Effector memory CD4-positive, alpha-beta T cell (primary cell): ENCODE data around the gene UBE2L6.

Source experiments
- DNase-seq, 3 donors: peaks; one replicate each; pipeline ENCODE4 v3.0.0-alpha.2; 2020
- H3K27ac ChIP-seq: 2 replicates; pipeline ENCODE4 v1.7.0; 2013; ENCODE audit warnings: mild to moderate bottlenecking, low read length, moderate library complexity; ENCODE audit not compliant: insufficient read depth, poor library complexity, severe bottlenecking
- H3K27me3 ChIP-seq: replicated peaks from 2 replicates; pipeline ENCODE4 v1.7.0; 2013; ENCODE audit warnings: mild to moderate bottlenecking, low read length; ENCODE audit not compliant: insufficient read depth, control insufficient read depth, poor library complexity, severe bottlenecking
- H3K36me3 ChIP-seq: 2 replicates; pipeline ENCODE4 v1.7.0; 2013; ENCODE audit warnings: mild to moderate bottlenecking, low read length, moderate library complexity; ENCODE audit not compliant: control insufficient read depth, insufficient read depth
- H3K4me1 ChIP-seq: 2 replicates; pipeline ENCODE4 v1.7.0; 2013; ENCODE audit warnings: low read length, mild to moderate bottlenecking; ENCODE audit not compliant: control insufficient read depth, insufficient read depth, poor library complexity, severe bottlenecking
- H3K4me3 ChIP-seq: 2 replicates; pipeline ENCODE4 v1.7.0; 2013; ENCODE audit warnings: low read length, low read depth, mild to moderate bottlenecking; ENCODE audit not compliant: insufficient read depth, poor library complexity, severe bottlenecking
- H3K9me3 ChIP-seq: 2 replicates; pipeline ENCODE4 v1.7.0; 2013; ENCODE audit warnings: mild to moderate bottlenecking, low read length, moderate library complexity; ENCODE audit not compliant: control insufficient read depth

The UBE2L6 gene

GRCh38 chr11:57514538-57515331 is 52.7 kb downstream of the UBE2L6 start:
- no peaks in the 10 kb centered on the region for H3K9me3 ChIP-seq
- no peaks in the 10 kb centered on the region for H3K36me3 ChIP-seq
- peak overlapping the region; percentile 37 for H3K27ac ChIP-seq
- DNase-seq: peak in 1 of 3 donors; percentile 13
- H3K27me3 ChIP-seq: no peaks in the 10 kb centered on the region
- peak overlapping the region; percentile 97 for H3K4me3 ChIP-seq
- peaks cover 7% of the 10 kb centered on the region for H3K4me1 ChIP-seq

- Histone ChIP-seq H3K27me3 (no peaks in the 10 kb centered on the region), H3K4me3 (peak overlapping the region; percentile 97), H3K27ac (no peak overlapping the region)
Measured at GRCh38 chr11:57513911-57514537, 53.4 kb downstream of the UBE2L6 start.

DNA sequence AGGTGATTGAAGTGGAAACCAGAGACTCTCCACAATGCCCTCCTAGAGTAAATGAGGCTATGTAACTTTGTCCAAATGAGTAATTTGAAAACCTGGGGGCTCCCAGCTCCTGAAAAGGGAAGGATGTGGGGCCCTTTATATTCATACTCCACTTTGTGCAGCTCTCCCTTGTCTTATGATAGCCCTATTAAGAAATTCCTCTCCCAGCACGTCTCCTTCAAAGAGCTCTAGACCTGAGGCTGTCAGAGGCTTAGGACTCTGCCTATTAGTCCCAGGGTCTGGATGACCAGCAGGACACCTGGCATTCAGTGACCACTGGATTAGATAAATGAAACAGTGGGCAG is 54.0 kb downstream of the UBE2L6 start:
- DNase-seq: no peak
- Histone ChIP-seq H3K27ac (no peak overlapping the region), H3K4me1 (peaks cover 7% of the 10 kb centered on the region), H3K36me3 (no peaks in the 10 kb centered on the region), H3K27me3 (no peaks in the 10 kb centered on the region), H3K4me3 (no peak overlapping the region), H3K9me3 (no peaks in the 10 kb centered on the region)

More at GRCh38 chr11:57513911-57514537, 53.4 kb downstream of the UBE2L6 start:
- peaks cover 7% of the 10 kb centered on the region for H3K4me1 ChIP-seq
- H3K36me3 ChIP-seq: no peaks in the 10 kb centered on the region
- DNase-seq: no peak
- H3K9me3 ChIP-seq: no peaks in the 10 kb centered on the region

- no peaks in the 10 kb centered on the region for H3K27me3 ChIP-seq
- no peak for DNase-seq
- H3K27ac ChIP-seq: no peak overlapping the region
- H3K4me1 ChIP-seq: peaks cover 7% of the 10 kb centered on the region
- H3K36me3 ChIP-seq: no peaks in the 10 kb centered on the region
- no peaks in the 10 kb centered on the region for H3K9me3 ChIP-seq
- H3K4me3 ChIP-seq: no peak overlapping the region
Measured at GRCh38 chr11:57512646-57513451, 54.6 kb downstream of the UBE2L6 start.

- H3K36me3 ChIP-seq: no peaks in the 10 kb centered on the region
- no peak overlapping the region for H3K4me3 ChIP-seq
- H3K27me3 ChIP-seq: no peaks in the 10 kb centered on the region
- peaks cover 7% of the 10 kb centered on the region for H3K4me1 ChIP-seq
- H3K27ac ChIP-seq: no peak overlapping the region
- DNase-seq: no peak
- no peaks in the 10 kb centered on the region for H3K9me3 ChIP-seq
Measured at GRCh38 chr11:57511741-57512430, 55.6 kb downstream of the UBE2L6 start.

- no peak overlapping the region for H3K27ac ChIP-seq
- H3K4me3 ChIP-seq: no peak overlapping the region
- H3K9me3 ChIP-seq: no peaks in the 10 kb centered on the region
- H3K27me3 ChIP-seq: no peaks in the 10 kb centered on the region
- no peak for DNase-seq
- no peaks in the 10 kb centered on the region for H3K36me3 ChIP-seq
- no peaks in the 10 kb centered on the region for H3K4me1 ChIP-seq
Measured at GRCh38 chr11:57508341-57509170, 58.9 kb downstream of the UBE2L6 start.

DNA sequence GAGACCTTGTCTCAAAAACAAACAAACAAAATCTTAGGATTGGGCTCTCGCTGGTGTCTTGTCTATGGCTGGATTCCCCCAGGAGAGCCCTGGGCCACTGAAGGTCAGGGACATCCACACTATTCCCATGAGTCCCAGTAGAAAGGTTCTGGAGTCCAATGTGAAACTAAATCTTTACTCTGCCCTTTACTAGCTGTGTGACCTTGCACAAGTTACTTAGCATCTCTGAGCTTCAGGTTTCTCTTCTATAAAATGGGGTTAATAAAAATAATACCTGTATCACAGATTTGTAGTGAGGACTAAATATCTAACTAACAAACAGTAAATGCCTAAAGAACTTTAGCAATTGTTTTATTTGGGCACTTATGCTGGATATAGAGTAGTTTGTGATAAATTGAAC is 61.0 kb downstream of the UBE2L6 start:
- DNase-seq: no peak
- Histone ChIP-seq H3K4me3 (no peak overlapping the region), H3K4me1 (no peaks in the 10 kb centered on the region), H3K27me3 (no peaks in the 10 kb centered on the region), H3K36me3 (no peaks in the 10 kb centered on the region), H3K9me3 (no peaks in the 10 kb centered on the region), H3K27ac (no peak overlapping the region)

GRCh38 chr11:57504511-57504910 is 63.0 kb downstream of the UBE2L6 start:
- no peaks in the 10 kb centered on the region for H3K27me3 ChIP-seq
- no peaks in the 10 kb centered on the region for H3K9me3 ChIP-seq
- H3K36me3 ChIP-seq: no peaks in the 10 kb centered on the region
- DNase-seq: no peak
- H3K4me3 ChIP-seq: no peak overlapping the region
- H3K4me1 ChIP-seq: no peaks in the 10 kb centered on the region
- no peak overlapping the region for H3K27ac ChIP-seq

GRCh38 chr11:57502870-57503269 is 64.6 kb downstream of the UBE2L6 start:
- Histone ChIP-seq H3K36me3 (no peaks in the 10 kb centered on the region), H3K4me1 (no peaks in the 10 kb centered on the region), H3K4me3 (no peak overlapping the region), H3K9me3 (no peaks in the 10 kb centered on the region), H3K27ac (no peak overlapping the region), H3K27me3 (no peaks in the 10 kb centered on the region)
- DNase-seq: no peak
